ENCODE measurements around the gene NXPE1.

Gene NXPE1

DNA sequence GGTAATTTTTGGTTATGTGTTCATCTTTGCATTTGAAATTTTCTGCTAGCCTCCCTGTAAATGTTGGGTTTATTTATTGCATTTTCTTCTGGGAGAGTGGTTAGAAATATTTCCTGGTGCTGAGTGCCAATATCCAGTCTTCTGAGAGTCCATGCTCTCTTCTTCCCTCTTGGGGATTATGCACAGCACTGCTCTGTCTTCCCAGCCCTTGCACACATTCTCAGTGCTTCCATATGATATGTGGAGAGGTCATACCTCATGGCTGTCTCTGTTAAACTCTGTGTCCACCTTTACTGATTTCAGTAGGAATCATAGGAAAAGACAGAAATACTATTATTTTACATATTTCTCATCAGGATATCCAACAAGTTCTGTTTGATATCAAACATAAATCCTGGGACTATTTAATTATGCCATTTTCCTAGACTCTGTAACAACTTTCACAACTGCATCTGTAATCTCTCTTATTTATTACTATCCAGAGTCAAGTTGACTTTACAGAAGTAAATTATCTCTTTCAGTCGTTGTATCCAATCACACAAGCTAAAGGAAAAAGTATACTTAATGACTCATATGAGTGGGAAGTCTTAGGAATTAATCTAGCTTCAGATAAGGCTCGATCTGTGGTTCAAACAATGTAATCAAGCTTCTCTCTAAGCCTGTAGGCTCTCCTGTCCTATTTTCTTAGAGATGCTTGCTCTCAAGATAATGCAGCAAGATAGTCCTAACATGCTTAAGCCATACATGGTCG, 2.7 kb upstream of the NXPE1 start:
- no peak for DNase-seq

- no peak for DNase-seq
Observed at GRCh38 chr11:114556135-114556534, 3.5 kb downstream of the NXPE1 start.

DNA sequence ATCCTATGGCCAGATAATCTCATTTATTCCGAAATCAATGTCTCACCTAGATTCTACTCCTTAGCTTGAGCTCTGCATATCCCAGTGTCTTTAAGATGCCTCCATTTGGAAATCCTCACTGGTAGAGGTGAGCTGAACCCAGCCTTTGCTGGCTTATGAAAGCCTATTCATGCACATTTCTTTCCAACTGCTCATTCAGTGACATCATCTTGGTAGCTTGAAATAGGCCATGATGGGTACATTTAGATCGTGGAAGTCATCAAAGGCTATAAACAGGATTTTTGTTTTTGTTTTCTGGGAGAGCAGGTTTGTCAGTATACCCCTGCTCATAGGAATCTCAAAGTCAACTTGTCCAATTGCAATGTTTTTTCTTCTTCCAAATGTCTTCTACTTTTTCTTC, 6.0 kb downstream of the NXPE1 start:
- no peak for DNase-seq

GRCh38 chr11:114551060-114551459, 8.6 kb downstream of the NXPE1 start:
- no peak for DNase-seq

GRCh38 chr11:114525682-114526081, 34.0 kb downstream of the NXPE1 start:
- DNase-seq = no peak

DNA sequence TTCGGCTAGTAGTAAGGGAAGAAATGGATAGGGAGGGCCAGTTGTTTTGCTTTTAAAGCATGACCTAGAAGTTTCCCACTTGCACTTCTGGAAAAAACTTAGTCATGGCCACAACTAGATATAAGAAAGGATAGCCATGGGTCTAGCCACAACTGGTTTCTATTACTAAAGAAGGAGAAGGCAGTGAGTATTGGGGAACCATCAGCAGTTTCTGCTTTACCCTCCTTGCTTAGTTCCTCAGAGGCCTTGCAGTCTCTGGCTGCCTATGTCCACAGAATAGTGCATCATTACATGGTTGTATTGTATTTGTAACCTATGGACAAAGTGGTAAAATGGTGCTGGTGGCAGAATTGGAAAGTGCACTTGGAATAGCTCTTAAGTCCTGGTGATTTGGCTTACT, 35.6 kb downstream of the NXPE1 start:
- no peak for DNase-seq

DNA sequence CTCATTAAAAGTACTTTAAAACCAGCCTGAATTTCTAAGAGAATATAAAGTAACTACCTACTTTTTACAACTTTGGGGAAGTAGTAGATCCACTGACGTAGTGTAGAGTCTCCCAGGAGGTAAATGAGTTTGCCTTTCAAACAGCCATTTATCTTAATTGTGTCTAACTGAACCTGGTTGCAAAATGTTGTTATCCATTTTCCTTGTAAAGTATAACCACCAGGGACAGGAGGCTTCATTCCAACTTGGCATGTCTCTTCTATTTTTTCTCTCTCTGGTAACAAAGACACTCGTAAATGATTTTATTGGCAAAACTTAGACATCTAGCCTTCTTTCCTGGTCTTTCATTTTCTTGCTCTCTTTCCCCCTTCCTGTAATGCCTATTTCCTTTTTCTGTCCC, 36.9 kb downstream of the NXPE1 start:
- no peak for DNase-seq

- DNase-seq = no peak
Observed at GRCh38 chr11:114511538-114511937, 48.1 kb downstream of the NXPE1 start.

GRCh38 chr11:114511079-114511478, 48.6 kb downstream of the NXPE1 start:
- DNase-seq = no peak

DNA sequence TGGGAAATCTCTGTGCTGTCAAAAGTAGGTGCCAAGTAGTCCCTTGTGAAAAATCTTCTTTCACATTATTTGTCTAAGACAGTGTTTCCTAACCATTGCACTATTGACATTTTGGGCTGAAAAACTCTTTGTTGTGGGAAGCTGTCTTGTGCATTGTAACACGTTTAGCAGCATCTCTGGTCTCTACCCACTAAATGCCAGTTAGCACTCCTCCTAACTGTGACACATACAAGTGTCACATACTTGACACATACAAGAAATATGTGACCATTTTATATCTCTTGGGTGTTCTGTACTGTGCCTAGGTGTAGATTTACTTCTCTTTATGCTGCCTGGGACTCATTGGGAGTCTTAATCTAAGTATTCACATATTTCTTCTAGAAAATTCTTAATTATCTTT, 57.8 kb downstream of the NXPE1 start:
- no peak for DNase-seq

GRCh38 chr11:114499756-114500155, 59.9 kb downstream of the NXPE1 start:
- no peak for DNase-seq

- no peak for DNase-seq
Observed at GRCh38 chr11:114496915-114497314, 62.8 kb downstream of the NXPE1 start.

DNA sequence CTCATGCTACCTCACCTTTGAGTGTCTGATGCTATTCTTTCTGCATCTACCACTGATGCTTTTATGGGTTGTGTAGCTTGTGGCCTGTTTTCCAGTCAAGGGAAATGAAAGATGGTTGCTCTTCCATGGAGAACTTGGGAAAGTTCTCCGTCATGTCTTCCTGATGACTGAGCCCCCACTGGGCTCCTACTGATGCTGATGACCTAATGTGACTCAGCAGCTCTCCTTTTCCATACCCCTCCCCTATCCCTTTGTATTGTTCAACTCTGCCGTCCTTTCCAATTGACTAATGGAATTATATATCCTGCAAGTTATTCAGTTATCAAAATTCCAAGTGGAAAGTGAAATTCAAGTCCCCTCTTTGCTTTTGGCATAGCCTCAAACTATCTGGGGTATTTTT, 75.8 kb downstream of the NXPE1 start:
- no peak for DNase-seq

- no peak for DNase-seq
Observed at GRCh38 chr11:114482114-114482513, 77.6 kb downstream of the NXPE1 start.

DNA sequence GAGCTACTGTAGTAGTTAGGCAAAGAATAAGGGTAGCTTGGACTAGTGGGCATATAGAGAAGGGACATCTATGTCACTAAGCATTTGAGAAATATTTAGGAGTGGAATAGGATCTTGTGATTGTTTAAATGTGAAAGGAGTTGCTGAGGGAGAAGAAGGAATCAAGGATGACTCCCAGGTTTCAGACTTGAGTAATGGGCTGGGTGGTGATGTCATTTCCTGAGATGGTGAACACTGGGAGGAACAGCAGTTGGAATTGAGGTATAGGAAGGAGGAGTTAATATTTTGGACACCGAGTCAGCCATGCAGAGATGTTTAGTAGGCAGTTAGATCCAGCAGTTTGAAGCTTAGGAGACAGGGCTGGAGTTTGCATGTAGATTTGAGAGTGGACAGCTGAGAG, 80.3 kb downstream of the NXPE1 start:
- no peak for DNase-seq

- no peak for DNase-seq
Observed at GRCh38 chr11:114478768-114479167, 80.9 kb downstream of the NXPE1 start.

DNA sequence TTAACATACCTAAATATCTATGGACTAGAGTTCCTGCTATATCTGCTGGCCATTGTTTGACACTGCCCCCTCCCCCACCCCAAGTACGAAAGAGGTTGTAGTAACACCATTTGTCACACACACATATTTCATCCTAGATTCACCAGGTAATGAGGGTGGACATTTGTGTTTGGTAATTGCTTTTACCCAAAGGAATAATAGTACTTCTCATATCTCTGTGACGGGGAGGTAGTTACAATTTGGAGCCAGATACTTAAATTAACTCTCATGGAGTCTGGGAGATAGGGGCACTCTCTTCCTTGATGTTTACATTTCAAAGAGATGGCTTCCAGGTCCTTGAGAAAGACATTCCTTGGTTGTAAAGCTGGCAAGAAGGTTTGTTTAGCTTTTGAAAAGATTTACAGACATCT, 81.7 kb downstream of the NXPE1 start:
- DNase-seq = no peak

DNA sequence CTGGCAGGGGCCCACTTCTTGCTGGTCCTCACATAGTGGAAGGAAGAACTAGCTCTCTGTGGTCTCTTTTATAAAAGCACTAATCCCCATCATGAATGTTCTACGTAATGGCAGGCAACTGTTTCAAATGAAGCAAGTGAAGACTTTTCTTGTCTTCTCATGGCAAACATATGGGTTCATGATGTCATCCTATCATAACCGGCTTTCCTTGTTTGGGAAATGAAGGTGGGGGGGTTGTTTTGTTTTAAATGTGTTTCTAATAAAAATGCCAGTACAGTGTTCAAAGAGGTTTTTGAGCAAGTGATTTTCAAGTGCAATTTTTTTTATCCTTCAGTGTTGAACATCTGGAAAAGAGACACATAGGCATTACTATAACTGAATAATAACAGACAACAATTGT, 87.0 kb downstream of the NXPE1 start:
- no peak for DNase-seq

Data from activated naive CD4-positive, alpha-beta T cell treated with anti-CD3 and anti-CD28 coated beads, Interleukin-2, amount 50 U/mL, for 16 hours (primary cell).